HFFc6 (cell line): ENCODE measurements around the gene HIBCH. TPM values are rescaled to one million over a fixed set of nuclear protein-coding genes. Genes with fewer than 3 reads are reported as not detected.
"Not testable (repeated sequence)": the region's sequence is repeated elsewhere in the genome, so short reads cannot be mapped to it uniquely, and the experiment has no call there.

Experiments
- DNase-seq: peaks from one replicate; pipeline ENCODE4 v3.0.0-alpha.2; 2018
- H3K27ac Mint-ChIP-seq: 2 replicates; pipeline ENCODE4 v1.8.0; 2020; ENCODE audit warnings: mild to moderate bottlenecking, mixed read lengths
- H3K27me3 Mint-ChIP-seq: 2 replicates; pipeline ENCODE4 v1.8.0; 2021; ENCODE audit warnings: mild to moderate bottlenecking, moderate library complexity, mixed read lengths; ENCODE audit not compliant: insufficient read depth
- H3K36me3 Mint-ChIP-seq: 2 replicates; pipeline ENCODE4 v1.8.0; 2021; ENCODE audit warnings: low read depth, mixed read lengths
- H3K4me1 Mint-ChIP-seq: 2 replicates; pipeline ENCODE4 v1.8.0; 2020; ENCODE audit warnings: low read depth, mixed read lengths
- H3K4me3 Mint-ChIP-seq: 2 replicates; pipeline ENCODE4 v1.8.0; 2020; ENCODE audit warnings: mild to moderate bottlenecking, moderate library complexity, mixed read lengths
- H3K9me3 Mint-ChIP-seq: 2 replicates; pipeline ENCODE4 v1.8.0; 2020; ENCODE audit warnings: mild to moderate bottlenecking, mixed read lengths
- total RNA-seq, 6 experiments: library from RNA; stranded (reverse); fragmentation: NEBNext Ultra II Directional; extraction: Animal tissue kit (Norgen Biotek cat#: 25700); gene quantifications; 2 replicates in 1 of 6; 3 replicates in 5 of 6; pipeline ENCODE4 v1.2.3, GENCODE V29; 2021
- TF ChIP-seq, protein P1 (sequence below): fragments of 200-600 bp; sonication (generic); IDR thresholded peaks from 2 replicates; pipeline ENCODE4 v1.5.0; 2021; ENCODE audit warnings: antibody characterized with exemption, mild to moderate bottlenecking

The HIBCH gene
- total RNA-seq, 6 experiments from 2014 or later, result 14.6 to 20.5 (median 17.2) TPM

DNA sequence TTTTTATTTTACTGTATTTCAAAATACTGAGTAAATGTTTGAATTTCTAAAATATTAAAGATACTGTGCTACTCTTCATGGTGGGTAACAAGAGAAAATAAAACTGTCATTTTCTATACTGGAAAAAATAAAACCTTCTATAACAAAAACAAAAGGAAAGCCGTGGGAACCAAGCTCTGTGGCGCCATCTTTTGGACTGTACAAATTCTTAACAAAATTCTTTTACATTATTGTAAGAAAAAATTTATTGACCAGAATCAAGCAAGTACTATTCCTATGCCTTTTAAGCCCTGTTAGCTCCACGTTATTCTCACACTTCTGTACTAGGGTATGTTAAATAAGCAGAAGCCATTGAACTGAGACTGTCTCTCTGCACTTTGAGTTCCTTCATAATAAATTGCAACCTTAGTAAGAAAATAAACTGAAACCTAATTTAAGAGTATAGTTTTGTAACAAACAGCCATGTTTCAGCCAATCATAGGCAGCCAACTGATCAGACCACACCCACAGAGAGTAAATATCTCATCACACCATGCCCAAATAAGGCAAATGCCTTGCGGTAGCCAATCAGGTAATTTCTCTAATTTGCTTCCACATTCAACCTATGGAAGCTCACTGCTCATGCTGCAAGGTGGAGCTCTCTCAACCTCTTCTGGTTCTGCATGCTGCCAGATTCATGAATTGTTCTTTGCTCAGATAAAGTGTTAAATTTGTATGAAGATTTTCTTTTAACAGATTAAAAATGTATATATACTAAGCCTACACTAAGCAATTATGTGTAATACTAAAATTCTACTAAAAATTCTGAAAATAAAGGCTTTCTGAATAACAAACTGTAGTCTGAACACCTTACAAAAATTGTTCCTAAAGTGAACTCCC is 42.2 kb downstream of the HIBCH start:
- peaks cover 6% of the 10 kb centered on the region; the same call in 1 of the 2 replicates for H3K4me1 Mint-ChIP-seq
- H3K27ac Mint-ChIP-seq, result no peak overlapping the region; the same call in 1 of the 2 replicates
- peak; percentile 45 for DNase-seq
- H3K36me3 Mint-ChIP-seq, result 0 out of 2 replicates have a peak, but pooled peaks cover 7% of the 10 kb centered on the region
- H3K9me3 Mint-ChIP-seq, result no peaks in the 10 kb centered on the region
- no peaks in the 10 kb centered on the region for H3K27me3 Mint-ChIP-seq
- TF ChIP-seq, protein P1, sequence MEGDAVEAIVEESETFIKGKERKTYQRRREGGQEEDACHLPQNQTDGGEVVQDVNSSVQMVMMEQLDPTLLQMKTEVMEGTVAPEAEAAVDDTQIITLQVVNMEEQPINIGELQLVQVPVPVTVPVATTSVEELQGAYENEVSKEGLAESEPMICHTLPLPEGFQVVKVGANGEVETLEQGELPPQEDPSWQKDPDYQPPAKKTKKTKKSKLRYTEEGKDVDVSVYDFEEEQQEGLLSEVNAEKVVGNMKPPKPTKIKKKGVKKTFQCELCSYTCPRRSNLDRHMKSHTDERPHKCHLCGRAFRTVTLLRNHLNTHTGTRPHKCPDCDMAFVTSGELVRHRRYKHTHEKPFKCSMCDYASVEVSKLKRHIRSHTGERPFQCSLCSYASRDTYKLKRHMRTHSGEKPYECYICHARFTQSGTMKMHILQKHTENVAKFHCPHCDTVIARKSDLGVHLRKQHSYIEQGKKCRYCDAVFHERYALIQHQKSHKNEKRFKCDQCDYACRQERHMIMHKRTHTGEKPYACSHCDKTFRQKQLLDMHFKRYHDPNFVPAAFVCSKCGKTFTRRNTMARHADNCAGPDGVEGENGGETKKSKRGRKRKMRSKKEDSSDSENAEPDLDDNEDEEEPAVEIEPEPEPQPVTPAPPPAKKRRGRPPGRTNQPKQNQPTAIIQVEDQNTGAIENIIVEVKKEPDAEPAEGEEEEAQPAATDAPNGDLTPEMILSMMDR, result peak; percentile 81
- H3K4me3 Mint-ChIP-seq, result no peak overlapping the region; the same call in 1 of the 2 replicates

DNA sequence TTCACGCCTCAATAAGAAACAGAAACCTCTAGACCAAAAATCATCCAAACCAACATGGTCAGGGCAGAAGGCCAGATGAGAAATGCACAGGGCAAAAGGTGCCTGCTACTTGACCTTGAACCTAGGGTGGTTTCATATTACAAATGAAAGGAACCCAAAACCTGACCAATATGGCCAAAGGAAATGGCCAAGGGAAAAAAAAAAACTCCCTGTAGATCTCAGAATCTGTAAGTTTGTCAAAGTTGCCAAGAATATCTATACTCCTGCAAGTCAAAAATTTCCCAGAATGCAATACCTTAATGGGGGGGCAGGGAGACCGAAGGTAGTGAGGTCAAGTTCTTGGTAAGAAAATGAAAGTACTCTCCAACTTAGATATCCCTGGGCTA is 47.2 kb downstream of the HIBCH start:
- TF ChIP-seq, protein P1, result no peak
- no peak overlapping the region for H3K27ac Mint-ChIP-seq
- DNase-seq, result no peak
- H3K27me3 Mint-ChIP-seq, result no peaks in the 10 kb centered on the region; the same call in 1 of the 2 replicates
- H3K4me1 Mint-ChIP-seq, result peaks cover 34% of the 10 kb centered on the region
- no peak overlapping the region for H3K4me3 Mint-ChIP-seq
- H3K9me3 Mint-ChIP-seq, result no peaks in the 10 kb centered on the region
- H3K36me3 Mint-ChIP-seq, result peaks cover 7% of the 10 kb centered on the region

DNA sequence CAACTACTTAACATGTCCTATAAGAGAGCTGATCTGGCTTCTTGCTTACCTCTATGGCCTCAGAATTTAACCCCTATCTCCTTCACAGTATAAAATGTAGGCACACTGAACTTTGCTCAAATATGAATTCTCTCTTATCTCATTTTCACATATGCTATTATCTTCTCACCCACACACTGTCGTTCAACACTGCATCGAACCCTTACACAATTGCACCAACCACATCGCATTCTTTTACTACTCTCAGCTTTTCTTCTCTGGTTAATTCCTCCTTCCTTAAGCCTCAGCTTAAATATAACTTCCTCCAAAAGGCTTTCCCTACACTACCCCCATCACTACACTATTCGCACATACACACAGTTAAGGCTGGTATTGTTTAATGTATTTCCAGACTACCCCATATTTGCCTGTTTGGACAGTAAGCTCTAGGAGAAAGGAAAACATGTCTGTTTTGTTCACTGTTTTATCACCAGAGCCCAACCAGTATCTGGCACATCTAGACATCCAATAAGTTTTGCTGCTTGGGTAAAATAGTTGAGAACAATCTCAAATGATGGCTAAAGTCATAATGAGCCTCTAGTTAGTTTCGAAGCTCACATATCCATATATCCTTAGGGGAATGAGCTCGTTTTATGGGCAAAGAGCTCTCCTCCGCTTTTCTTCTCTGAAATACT is 47.7 kb downstream of the HIBCH start:
- no peak overlapping the region for H3K4me3 Mint-ChIP-seq
- H3K9me3 Mint-ChIP-seq, result no peaks in the 10 kb centered on the region
- H3K27ac Mint-ChIP-seq, result no peak overlapping the region
- peaks cover 7% of the 10 kb centered on the region for H3K36me3 Mint-ChIP-seq
- no peak for DNase-seq
- TF ChIP-seq, protein P1, result no peak
- peaks cover 39% of the 10 kb centered on the region for H3K4me1 Mint-ChIP-seq
- H3K27me3 Mint-ChIP-seq, result peaks cover 4% of the 10 kb centered on the region; the same call in 1 of the 2 replicates

DNA sequence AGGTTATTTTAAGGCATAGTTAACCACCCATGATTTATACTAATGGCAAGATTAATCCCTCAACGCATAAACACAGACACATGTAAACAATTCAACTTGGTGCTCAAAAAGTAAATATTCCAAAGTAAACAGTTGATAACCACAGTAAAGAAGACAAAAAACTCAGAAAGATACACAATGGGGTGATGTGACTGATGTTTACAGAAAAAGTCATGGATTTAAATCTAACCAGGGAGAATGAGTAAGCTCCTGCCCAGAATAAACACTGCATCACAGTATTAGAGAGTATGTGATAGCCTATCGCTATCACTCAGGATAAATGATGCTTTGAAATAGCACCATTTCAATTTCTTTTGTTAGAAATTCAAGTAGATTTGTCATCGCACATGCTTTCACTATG is 49.3 kb downstream of the HIBCH start:
- Mint-ChIP-seq H3K4me3 (no peak overlapping the region), H3K27ac (peak overlapping the region; percentile 12; the same call in 1 of the 2 replicates), H3K4me1 (peaks cover 40% of the 10 kb centered on the region), H3K9me3 (0 out of 2 replicates have a peak, but pooled peaks cover 5% of the 10 kb centered on the region), H3K27me3 (peaks cover 4% of the 10 kb centered on the region; the same call in 1 of the 2 replicates), H3K36me3 (peaks cover 13% of the 10 kb centered on the region)
- peak; percentile 19 for DNase-seq
- TF ChIP-seq, protein P1, result no peak

DNA sequence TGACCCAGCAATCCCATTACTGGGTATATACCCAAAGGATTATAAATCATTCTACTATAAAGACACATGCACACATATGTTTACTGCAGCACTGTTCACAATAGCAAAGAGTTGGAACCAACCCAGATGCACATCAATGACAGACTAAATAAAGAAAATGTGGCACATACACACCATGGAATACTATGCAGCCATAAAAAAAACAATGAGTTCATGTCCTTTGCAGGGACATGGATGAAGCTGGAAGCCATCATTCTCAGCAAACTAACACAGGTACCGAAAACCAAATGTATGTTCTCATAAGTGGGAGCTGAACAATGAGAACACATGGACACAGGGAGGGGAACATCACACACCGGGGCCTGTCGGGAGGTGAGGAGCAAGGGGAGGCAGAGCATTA is 49.9 kb downstream of the HIBCH start:
- H3K27ac Mint-ChIP-seq, H3K9me3 Mint-ChIP-seq, H3K4me3 Mint-ChIP-seq, DNase-seq, H3K27me3 Mint-ChIP-seq: not testable (repeated sequence)
- H3K4me1 Mint-ChIP-seq, result peaks cover 40% of the 10 kb centered on the region
- H3K36me3 Mint-ChIP-seq, result peaks cover 17% of the 10 kb centered on the region
